KBM-7 (cell line): ENCODE results near the gene CARD14.
"Not testable (repeated sequence)": the region's sequence is repeated elsewhere in the genome, so short reads cannot be mapped to it uniquely, and the experiment has no call there.

Experiments
- DNase-seq: peaks from one replicate; pipeline ENCODE4 v3.0.0-alpha.2; 2015
- in situ Hi-C: fragments of 300-500 bp; cut with MboI; formaldehyde crosslinking; loops from 2 replicates; pipeline ENCODE4 v1.14.3; 2020; ENCODE audit warnings: low sequenced_read_pairs, low pct_unique_long_range_greater_than_20kb, mixed read lengths

CARD14 gene

GRCh38 chr17:80243526-80244433 lies 74.0 kb downstream of the CARD14 start:
- in situ Hi-C loops = no loop called here
- DNase-seq = no peak

- in situ Hi-C loops = not testable (repeated sequence)
Measured at GRCh38 chr17:80244448-80244847, 74.6 kb downstream of the CARD14 start.

GRCh38 chr17:80244871-80245509 lies 75.2 kb downstream of the CARD14 start:
- no peak for DNase-seq
- in situ Hi-C loops = no loop called here

More at GRCh38 chr17:80244448-80244847, 74.6 kb downstream of the CARD14 start:
- not testable (repeated sequence) for DNase-seq

- in situ Hi-C loops = no loop called here
- DNase-seq = no peak
Measured at GRCh38 chr17:80245566-80246265, 75.9 kb downstream of the CARD14 start.

- in situ Hi-C loops = no loop called here
- no peak for DNase-seq
Measured at GRCh38 chr17:80246266-80246681, 76.4 kb downstream of the CARD14 start.

GRCh38 chr17:80246726-80247125 lies 76.9 kb downstream of the CARD14 start:
- in situ Hi-C loops = no loop called here
- no peak for DNase-seq

GRCh38 chr17:80247561-80247960 lies 77.7 kb downstream of the CARD14 start:
- DNase-seq = no peak
- in situ Hi-C loops = no loop called here

- in situ Hi-C loops = no loop called here
- no peak for DNase-seq
Measured at GRCh38 chr17:80248001-80248893, 78.4 kb downstream of the CARD14 start.

GRCh38 chr17:80248894-80249710 lies 79.3 kb downstream of the CARD14 start:
- in situ Hi-C loops = no loop called here

GRCh38 chr17:80251966-80252365 lies 82.1 kb downstream of the CARD14 start:
- no peak for DNase-seq
- in situ Hi-C loops = no loop called here

More at GRCh38 chr17:80248894-80249710, 79.3 kb downstream of the CARD14 start:
- no peak for DNase-seq

GRCh38 chr17:80252871-80253270 lies 83.0 kb downstream of the CARD14 start:
- DNase-seq = peak; percentile 67
- in situ Hi-C loops = no loop called here

GRCh38 chr17:80253631-80254395 lies 84.0 kb downstream of the CARD14 start:
- no peak for DNase-seq
- in situ Hi-C loops = no loop called here

- in situ Hi-C loops = no loop called here
- DNase-seq = peak; percentile 86
Measured at GRCh38 chr17:80254396-80255251, 84.8 kb downstream of the CARD14 start.

GRCh38 chr17:80256034-80256350 lies 86.2 kb downstream of the CARD14 start:
- in situ Hi-C loops = no loop called here

GRCh38 chr17:80257716-80258213 lies 87.9 kb downstream of the CARD14 start:
- in situ Hi-C loops = no loop called here
- DNase-seq = no peak

More at GRCh38 chr17:80256034-80256350, 86.2 kb downstream of the CARD14 start:
- DNase-seq = no peak

- DNase-seq, in situ Hi-C loops: not testable (repeated sequence)
Measured at GRCh38 chr17:80258296-80258695, 88.5 kb downstream of the CARD14 start.
